Keratinocyte (primary cell): ENCODE measurements around the gene CEACAM6. TPM values are rescaled to one million over a fixed set of nuclear protein-coding genes. Genes with fewer than 3 reads are reported as not detected.

Source experiments
- DNase-seq: peaks from one replicate; pipeline ENCODE4 v3.0.0-alpha.2; 2011; ENCODE audit warnings: low read depth, missing footprints, low spot score
- FAIRE-seq: peaks from 2 replicates; lab custom pipeline; 2011; peaks lifted over from hg19 to GRCh38; lab: Jason Lieb, UNC
- H2AFZ ChIP-seq: 2 replicates; pipeline ENCODE4 v1.6.0; 2012; ENCODE audit warnings: low read length, control low read depth, inconsistent platforms; ENCODE audit not compliant: control insufficient read depth
- H3K27ac ChIP-seq: 2 replicates; pipeline ENCODE4 v1.5.1; 2011; ENCODE audit warnings: low read length; ENCODE audit not compliant: control insufficient read depth, insufficient read depth
- H3K27me3 ChIP-seq: 3 replicates; pipeline ENCODE4 v1.6.0; 2011; ENCODE audit warnings: low read length; ENCODE audit not compliant: control insufficient read depth, insufficient read depth; ENCODE audit errors: extremely low read depth
- H3K36me3 ChIP-seq, 2 experiments: 2 replicates in 1 of 2; 3 replicates in 1 of 2; pipeline ENCODE4 v1.5.1; 2011; ENCODE audit warnings: low read length in 2 of 2, mild to moderate bottlenecking in 1 of 2; ENCODE audit not compliant: control insufficient read depth in 2 of 2, insufficient read depth in 2 of 2; ENCODE audit errors: extremely low read depth in 1 of 2
- H3K4me1 ChIP-seq: 3 replicates; pipeline ENCODE4 v1.5.1; 2011; ENCODE audit warnings: low read length; ENCODE audit not compliant: control insufficient read depth, insufficient read depth; ENCODE audit errors: extremely low read depth
- H3K4me2 ChIP-seq: 3 replicates; pipeline ENCODE4 v1.6.0; 2011; ENCODE audit warnings: low read depth, low read length; ENCODE audit not compliant: control insufficient read depth, insufficient read depth; ENCODE audit errors: extremely low read depth
- H3K4me3 ChIP-seq, 3 experiments: fragments of 200-600 bp in 1 of 3; sonication (generic) in 1 of 3; 2 replicates in 2 of 3; 3 replicates in 1 of 3; pipeline ENCODE4 v1.5.1; 2011 to 2016; ENCODE audit warnings: low read length in 3 of 3, mild to moderate bottlenecking in 3 of 3, control low read depth in 2 of 3, inconsistent platforms in 1 of 3, low read depth in 1 of 3, mixed read lengths in 1 of 3, mixed run types in 1 of 3, moderate library complexity in 1 of 3; ENCODE audit not compliant: control insufficient read depth in 2 of 3, insufficient read depth in 2 of 3; ENCODE audit errors: extremely low read depth in 1 of 3
- H3K79me2 ChIP-seq: 2 replicates; pipeline ENCODE4 v1.6.0; 2012; ENCODE audit warnings: low read length; ENCODE audit not compliant: control insufficient read depth, insufficient read depth
- H3K9ac ChIP-seq: 3 replicates; pipeline ENCODE4 v1.6.0; 2011; ENCODE audit warnings: low read length; ENCODE audit not compliant: control insufficient read depth, insufficient read depth; ENCODE audit errors: extremely low read depth
- H3K9me1 ChIP-seq: 3 replicates; pipeline ENCODE4 v1.6.0; 2011; ENCODE audit warnings: low read length; ENCODE audit not compliant: control insufficient read depth, insufficient read depth; ENCODE audit errors: extremely low read depth
- H3K9me3 ChIP-seq: 2 replicates; pipeline ENCODE4 v1.5.1; 2012; ENCODE audit warnings: low read depth, low read length; ENCODE audit not compliant: control insufficient read depth
- H4K20me1 ChIP-seq: 3 replicates; pipeline ENCODE4 v1.6.0; 2011; ENCODE audit warnings: low read length; ENCODE audit not compliant: control insufficient read depth, insufficient read depth; ENCODE audit errors: extremely low read depth
- EZH2 ChIP-seq: IDR thresholded peaks from one replicate; pipeline ENCODE4 v1.6.1; 2012; ENCODE audit warnings: inconsistent platforms, mild to moderate bottlenecking, low read length, moderate library complexity
- dilution Hi-C: fragments of 300-500 bp; cut with MboI; formaldehyde crosslinking; loops from one replicate; pipeline ENCODE4 v1.7.0; 2020; ENCODE audit warnings: low sequenced_read_pairs; ENCODE audit not compliant: extremely low pct_ligation_motif_present
- polyA plus RNA-seq, 5 experiments: library from polyadenylated mRNA; depleted of rRNA in 3 of 5; stranded (reverse) in 3 of 5; stranded (forward) in 1 of 5; unstranded in 1 of 5; fragments of >200 nt; gene quantifications; 1 replicate in 1 of 5; 2 replicates in 3 of 5; 3 replicates in 1 of 5; pipeline versions ENCODE4 v1.2.1 to v1.2.3, GENCODE V29; 2011 to 2012; ENCODE audit warnings: missing spikeins in 2 of 5, low read depth in 1 of 5, low replicate concordance in 1 of 5
- TF ChIP-seq, protein P1 (sequence below), 3 experiments: IDR thresholded peaks in 1 of 3; conservative IDR thresholded peaks in 1 of 3; optimal IDR thresholded peaks in 1 of 3; 2 replicates in 2 of 3; 3 replicates in 1 of 3; pipeline versions ENCODE3 to v1.5.1; 2011; ENCODE audit warnings: low read length in 3 of 3, mild to moderate bottlenecking in 3 of 3, moderate library complexity in 2 of 3, control low read depth in 1 of 3, inconsistent platforms in 1 of 3; ENCODE audit not compliant: insufficient read depth in 2 of 3; ENCODE audit errors: extremely low read depth in 1 of 3

CEACAM6 gene
- polyA plus RNA-seq, 1 donor (not counting 4 experiments of a cell fraction or from before 2014, with no cell fraction given): 1.00 TPM

DNA sequence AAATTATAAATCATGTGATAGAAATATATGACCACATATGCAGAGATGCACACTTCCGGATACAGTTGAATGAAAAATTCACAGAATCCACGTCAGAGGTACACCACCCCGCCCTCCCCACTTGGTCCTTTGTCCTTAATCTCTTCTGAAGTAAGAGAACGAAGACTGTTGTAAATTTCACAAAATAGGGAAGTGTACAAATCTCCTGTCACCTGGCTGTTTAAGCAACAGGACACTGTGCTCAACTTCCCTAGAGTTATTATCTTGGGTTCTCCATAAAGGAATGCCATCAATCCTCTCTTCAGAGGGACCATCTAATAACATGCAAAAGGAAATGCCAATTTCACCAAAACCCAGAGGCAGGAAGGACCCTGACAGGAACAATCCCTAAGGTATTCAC, 10.5 kb upstream of the CEACAM6 start:
- Histone ChIP-seq H3K4me3 (no peak overlapping the region), H3K9ac (no peak overlapping the region), H3K9me3 (no peaks in the 10 kb centered on the region), H3K27me3 (peaks cover 10% of the 10 kb centered on the region), H3K27ac (no peak overlapping the region), H4K20me1 (no peaks in the 10 kb centered on the region), H3K36me3 (no peaks in the 10 kb centered on the region), H3K9me1 (no peaks in the 10 kb centered on the region), H3K4me2 (no peak overlapping the region), H3K4me1 (no peaks in the 10 kb centered on the region), H2AFZ (no peak overlapping the region), H3K79me2 (no peaks in the 10 kb centered on the region)
- FAIRE-seq: no peak
- TF ChIP-seq, protein P1, sequence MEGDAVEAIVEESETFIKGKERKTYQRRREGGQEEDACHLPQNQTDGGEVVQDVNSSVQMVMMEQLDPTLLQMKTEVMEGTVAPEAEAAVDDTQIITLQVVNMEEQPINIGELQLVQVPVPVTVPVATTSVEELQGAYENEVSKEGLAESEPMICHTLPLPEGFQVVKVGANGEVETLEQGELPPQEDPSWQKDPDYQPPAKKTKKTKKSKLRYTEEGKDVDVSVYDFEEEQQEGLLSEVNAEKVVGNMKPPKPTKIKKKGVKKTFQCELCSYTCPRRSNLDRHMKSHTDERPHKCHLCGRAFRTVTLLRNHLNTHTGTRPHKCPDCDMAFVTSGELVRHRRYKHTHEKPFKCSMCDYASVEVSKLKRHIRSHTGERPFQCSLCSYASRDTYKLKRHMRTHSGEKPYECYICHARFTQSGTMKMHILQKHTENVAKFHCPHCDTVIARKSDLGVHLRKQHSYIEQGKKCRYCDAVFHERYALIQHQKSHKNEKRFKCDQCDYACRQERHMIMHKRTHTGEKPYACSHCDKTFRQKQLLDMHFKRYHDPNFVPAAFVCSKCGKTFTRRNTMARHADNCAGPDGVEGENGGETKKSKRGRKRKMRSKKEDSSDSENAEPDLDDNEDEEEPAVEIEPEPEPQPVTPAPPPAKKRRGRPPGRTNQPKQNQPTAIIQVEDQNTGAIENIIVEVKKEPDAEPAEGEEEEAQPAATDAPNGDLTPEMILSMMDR (optimal IDR thresholded peaks at IDR 0.05 in 1 of 3, IDR thresholded peaks at IDR 0.05 in 1 of 3, conservative IDR thresholded peaks at IDR 0.05 in 1 of 3; ENCODE audit: extremely low read depth in 1 of 3, insufficient read depth in 2 of 3, low read length in 3 of 3): no peak
- no peak for TF ChIP-seq EZH2
- dilution Hi-C loops: no loop called here
- DNase-seq: no peak

DNA sequence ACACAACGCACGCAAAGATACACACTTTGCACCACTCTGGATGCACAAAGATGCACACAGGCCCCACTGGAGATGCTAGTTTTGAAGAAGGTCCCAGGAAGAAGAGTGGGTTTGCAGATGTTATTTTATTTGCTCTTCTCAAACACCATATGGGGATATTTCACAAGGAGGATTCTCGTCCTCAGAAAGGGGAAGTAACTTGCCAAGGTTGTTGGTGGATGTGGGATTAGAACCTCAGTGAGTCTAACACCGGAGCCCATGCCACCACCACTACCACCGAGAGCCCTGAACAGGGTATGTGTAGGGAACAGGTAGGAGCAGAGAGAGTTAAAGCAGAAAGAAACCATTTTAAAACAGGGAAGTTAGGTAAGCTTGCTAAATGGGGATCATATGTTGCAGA, 9.6 kb upstream of the CEACAM6 start:
- TF ChIP-seq, protein P1 (optimal IDR thresholded peaks at IDR 0.05 in 1 of 3, IDR thresholded peaks at IDR 0.05 in 1 of 3, conservative IDR thresholded peaks at IDR 0.05 in 1 of 3; ENCODE audit: extremely low read depth in 1 of 3, insufficient read depth in 2 of 3, low read length in 3 of 3): no peak
- no peak for TF ChIP-seq EZH2
- no peaks in the 10 kb centered on the region for H3K79me2 ChIP-seq
- FAIRE-seq (no peak), DNase-seq (no peak)
- H3K9me1 ChIP-seq: no peaks in the 10 kb centered on the region
- H3K4me1 ChIP-seq: no peaks in the 10 kb centered on the region
- no peak overlapping the region for H2AFZ ChIP-seq
- H3K9me3 ChIP-seq: no peaks in the 10 kb centered on the region
- H3K4me2 ChIP-seq: no peak overlapping the region
- no peak overlapping the region for H3K4me3 ChIP-seq
- no peak overlapping the region for H3K9ac ChIP-seq
- dilution Hi-C loops: no loop called here
- H3K27me3 ChIP-seq: peaks cover 10% of the 10 kb centered on the region
- no peak overlapping the region for H3K27ac ChIP-seq
- no peaks in the 10 kb centered on the region for H4K20me1 ChIP-seq
- H3K36me3 ChIP-seq: no peaks in the 10 kb centered on the region
